ENCODE results near the gene DNAH6.
"Not testable (repeated sequence)": the region's sequence is repeated elsewhere in the genome, so short reads cannot be mapped to it uniquely, and the experiment has no call there.

The DNAH6 gene

GRCh38 chr2:84516234-84516986, at the start of gene DNAH6:
TSS of gene DNAH6 (plus strand) at chr2:84516498. CDS start at chr2:84517827, 1,329 bp downstream.
- peak; percentile 88 for DNase-seq

GRCh38 chr2:84467389-84467788, 48.9 kb upstream of the DNAH6 start:
- no peak for DNase-seq

DNA sequence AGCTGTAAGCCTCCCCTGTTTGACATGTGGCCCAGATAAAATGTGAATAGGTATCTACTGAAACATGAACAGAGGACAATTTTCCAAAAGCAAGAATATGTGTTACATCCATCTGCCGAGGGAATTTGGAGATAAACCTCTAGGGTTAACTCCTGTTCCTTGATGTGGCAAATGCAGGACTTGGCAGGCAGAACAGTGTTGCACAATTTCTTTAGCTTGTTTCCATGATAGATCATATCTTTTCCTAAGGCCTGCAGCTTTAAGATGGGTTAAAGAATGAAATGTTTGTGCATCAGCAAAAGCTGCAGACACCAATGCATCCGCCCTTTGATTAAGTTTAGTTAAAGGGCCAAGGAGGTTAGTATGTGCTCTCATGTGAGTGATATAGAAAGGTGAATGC, 43.9 kb upstream of the DNAH6 start:
- DNase-seq, result not testable (repeated sequence)

- no peak for DNase-seq
Measured at GRCh38 chr2:84472856-84473565, 43.3 kb upstream of the DNAH6 start.

DNA sequence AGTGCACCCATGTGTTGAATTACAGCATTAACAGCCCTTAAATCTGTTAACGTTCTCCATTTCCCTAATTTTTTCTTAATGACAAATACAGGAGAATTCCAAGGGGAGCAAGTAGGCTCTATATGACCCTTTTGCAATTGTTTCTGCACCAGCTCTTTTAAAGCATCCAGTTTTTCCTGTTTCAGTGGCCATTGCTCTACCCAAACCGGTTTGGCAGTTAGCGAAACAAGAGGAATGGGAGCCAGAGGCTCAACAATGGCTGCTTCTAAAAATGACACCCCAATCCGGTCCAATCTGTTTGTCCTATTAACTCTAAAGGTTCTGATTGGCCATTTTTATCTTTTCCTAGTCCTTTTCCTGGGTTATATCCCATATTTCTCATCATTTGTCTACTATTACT, 42.1 kb upstream of the DNAH6 start:
- DNase-seq, result no peak

DNA sequence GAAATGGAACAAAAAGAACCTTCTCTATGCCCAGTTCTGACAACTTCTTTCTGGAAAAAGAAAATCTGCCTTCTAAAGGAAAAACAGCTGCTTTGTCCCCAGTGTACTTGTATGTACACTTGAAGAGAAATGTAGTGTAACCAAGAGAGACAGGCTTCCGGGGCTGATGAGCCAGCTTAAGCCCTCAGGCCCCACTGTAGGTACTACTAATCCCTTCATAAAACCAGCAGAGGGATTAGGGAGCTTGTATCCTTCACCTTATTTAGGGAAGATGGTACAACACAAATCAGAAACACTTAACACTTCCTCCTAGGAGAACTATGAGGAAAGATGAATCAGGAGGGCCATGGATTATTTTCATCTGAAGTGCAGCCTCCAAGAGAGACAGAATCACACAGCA, 38.4 kb upstream of the DNAH6 start:
- DNase-seq, result no peak

DNA sequence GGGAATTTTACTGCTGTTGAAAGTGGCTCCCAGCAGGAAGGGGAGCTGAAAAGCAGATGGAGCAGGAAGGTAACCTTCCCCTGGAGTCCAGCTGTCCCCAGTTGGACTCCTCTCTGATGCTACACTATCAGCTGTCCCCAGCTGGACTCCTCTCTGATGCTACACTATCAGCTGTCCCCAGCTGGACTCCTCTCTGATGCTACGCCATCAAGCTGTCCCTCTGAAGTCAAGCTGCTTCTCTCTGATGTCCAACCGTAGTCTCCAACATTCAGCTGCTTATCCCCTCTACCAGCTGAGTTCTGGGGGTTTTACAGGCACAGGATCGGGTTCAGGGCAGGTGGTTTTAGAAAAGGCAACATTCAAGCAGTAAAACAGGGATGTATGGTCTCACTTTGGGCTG, 37.4 kb upstream of the DNAH6 start:
- no peak for DNase-seq

DNA sequence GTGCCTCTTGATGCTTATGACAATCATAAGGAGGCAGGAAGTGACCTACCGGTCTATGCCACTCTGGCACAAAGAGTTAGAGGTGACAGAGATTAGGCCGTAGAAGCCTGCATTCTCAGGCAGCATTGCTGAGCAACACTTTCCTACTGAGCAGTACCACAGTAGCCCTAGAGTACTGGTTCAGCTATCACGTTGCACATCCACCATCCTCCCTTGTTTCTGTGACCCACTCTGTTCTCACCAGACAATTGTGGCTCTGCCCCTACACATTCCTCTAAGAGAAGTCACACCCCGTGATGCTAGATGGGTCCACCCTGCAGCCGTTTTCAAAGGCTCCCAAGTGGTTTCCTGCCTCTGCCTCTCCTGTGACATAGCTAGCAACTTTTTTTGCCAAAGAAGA, 34.6 kb upstream of the DNAH6 start:
- DNase-seq, result no peak

DNA sequence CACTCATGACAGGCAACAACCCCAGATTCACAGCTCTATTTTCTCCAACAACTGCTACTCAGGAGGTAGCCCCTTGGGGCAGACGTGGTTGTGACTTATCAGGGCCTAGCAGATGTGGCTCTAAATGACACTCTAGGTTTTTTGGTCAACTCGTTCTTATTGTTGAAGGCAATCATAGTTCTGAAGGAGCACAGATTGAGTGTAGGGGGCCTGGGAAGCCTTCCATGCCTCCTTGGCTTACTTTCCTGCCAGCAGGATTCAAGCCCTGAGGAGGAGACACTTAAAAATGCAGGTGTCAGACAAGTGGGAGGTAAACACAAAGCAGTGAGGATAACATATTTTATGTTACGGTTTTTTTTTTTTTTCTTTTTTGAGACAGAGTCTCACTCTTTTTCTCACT, 33.7 kb upstream of the DNAH6 start:
- no peak for DNase-seq

DNA sequence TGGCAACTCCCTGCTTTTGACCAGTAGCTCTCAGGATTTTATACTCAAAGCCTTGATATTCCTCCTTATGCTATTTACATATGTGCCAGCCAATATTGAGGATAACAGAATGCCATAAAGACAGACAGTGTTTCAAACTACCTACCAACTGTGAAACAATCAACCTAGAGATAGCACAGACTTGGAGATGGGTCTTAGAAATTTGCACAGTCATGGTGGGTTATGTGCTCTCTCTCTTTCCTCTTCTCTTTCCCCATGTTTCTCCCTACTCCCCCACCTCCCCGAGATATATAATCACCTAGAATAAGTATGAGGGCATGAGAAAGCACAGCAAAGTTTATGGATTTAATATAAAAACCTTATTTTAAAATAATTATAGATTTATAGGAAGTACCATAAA, 33.0 kb upstream of the DNAH6 start:
- DNase-seq, result no peak

DNA sequence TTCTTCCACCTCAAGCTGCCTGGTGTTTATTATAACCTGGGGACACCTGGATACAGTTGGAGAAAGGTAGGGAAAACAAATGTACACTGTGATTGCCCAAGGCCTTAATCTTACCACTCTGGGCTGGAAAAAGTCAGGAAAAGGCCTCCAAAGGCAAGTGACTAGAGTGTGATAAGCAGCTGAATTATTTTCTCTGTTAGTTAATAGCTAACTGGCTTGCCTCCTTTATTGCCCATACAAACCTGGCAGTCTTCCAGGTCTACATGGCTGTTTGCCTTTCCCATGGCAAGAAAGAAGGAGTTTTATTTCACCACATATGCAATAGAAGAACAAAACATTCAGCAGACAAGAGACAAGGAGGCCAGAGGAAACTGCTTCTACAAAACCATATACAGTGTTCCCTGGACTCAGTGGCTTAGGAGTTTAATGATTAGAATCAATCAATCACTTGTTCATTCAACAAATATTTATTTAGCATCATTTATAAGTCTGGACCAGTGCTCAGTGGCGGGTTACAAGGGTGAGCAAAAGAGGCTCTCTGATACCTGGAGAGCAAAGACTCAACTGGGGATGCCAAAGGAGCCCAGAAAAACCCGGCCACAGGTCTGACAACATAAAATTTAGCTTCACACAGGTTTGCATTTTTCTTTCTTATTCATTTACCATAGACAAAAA, 29.7 kb upstream of the DNAH6 start:
- no peak for DNase-seq

- DNase-seq, result no peak
Measured at GRCh38 chr2:84487298-84487996, 28.9 kb upstream of the DNAH6 start.

DNA sequence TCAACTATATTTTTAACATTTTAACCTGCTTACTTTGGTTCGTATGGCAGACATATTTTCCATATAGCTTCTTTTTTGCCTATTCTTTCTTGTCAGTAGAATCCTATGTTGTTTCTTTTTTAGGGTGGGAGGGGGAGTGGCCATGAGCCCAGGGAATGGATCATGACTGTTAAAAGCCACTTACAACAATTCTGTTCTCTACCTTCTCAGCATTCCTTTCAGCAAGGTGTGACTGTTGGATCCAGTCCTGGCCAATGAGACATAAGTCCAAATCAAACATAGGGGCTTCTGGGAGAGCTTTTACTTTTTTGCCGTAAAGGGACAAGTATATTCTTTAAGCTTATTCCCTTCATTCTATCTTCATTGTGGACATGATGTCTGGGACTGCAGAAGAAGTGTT, 25.0 kb upstream of the DNAH6 start:
- DNase-seq, result no peak

GRCh38 chr2:84491741-84492140, 24.6 kb upstream of the DNAH6 start:
- DNase-seq, result no peak

- DNase-seq, result no peak
Measured at GRCh38 chr2:84492571-84492970, 23.7 kb upstream of the DNAH6 start.

DNA sequence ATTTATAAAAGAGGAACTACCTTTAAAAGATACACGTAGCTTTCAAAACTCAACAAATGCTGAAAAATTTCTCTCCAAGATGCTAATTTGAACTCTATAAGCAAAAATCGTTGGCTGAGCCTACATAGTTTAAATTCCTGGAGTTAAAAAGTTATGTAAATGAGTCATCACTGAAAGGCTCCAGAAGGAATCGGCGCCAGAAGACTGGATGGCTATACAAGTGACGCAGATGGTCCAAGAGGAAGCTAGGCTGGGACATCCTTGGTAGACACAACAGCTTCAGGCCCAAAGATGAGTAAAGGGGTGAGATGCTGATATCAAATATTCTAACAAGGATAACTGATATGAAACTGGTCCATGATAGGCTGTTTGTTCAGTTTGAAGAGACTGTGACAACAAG, 22.8 kb upstream of the DNAH6 start:
- no peak for DNase-seq

DNA sequence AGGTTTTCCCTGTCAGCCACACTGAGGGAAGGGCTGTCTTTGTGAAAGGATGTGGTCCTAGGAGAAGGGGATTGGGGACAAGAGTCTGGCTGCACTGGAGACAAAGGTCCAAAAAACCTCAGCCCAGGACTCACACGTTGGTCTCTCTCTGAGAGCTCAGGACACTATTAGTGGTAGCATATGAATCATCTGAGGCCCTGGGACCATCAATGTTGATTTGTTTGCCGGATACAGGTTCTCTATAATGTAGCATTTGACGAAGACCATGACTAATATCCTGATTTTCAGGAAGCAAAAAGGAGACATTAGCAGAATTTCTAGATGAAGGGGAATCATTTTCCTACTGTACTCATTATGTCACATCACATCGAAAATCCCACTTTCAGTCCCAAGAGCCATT, 22.2 kb upstream of the DNAH6 start:
- DNase-seq, result no peak

DNA sequence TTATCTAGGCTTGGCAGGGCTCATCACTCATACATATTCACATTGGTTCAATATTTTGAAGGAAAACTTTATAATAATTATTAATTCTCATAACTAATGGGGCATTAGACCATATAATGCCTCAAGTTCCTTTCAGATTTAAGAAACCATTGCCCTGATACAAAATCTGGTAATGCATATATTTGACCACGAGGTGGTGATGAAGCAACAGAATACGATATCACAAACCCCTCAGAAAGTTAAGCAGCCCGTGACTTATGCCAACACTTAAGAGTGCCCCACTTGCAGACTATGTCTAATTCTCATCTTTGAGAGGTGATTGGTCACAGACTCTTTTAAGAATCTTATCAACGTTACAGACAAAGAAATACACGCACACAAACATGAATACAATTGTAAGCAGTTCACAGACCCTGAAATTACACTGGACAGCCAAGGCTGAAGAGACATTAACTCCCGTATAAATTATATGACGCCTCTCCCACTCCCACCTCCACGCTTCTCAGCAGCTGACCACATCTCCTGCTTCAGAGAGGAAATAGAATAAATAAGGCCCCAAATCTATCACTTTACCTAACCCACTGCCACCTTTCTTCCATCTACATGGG, 20.7 kb upstream of the DNAH6 start:
- DNase-seq, result peak; percentile 51

DNA sequence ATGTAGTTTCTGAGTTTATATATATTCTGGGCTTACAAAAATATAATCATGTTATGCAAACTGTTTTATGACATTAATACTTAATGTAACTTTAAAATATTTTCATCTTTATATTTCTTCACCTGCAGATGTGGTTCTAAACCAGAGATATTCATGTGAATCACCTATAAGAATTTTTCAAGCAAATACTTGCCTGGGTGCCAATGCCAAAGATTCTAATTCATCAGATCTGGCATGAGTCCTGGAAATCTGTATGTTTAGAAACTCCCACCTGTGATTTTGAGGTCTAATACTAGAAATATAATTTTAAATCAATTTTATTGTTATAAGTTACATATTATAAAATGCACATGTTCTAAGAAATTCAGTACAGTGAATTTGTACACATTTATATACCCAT, 19.9 kb upstream of the DNAH6 start:
- DNase-seq, result no peak

DNA sequence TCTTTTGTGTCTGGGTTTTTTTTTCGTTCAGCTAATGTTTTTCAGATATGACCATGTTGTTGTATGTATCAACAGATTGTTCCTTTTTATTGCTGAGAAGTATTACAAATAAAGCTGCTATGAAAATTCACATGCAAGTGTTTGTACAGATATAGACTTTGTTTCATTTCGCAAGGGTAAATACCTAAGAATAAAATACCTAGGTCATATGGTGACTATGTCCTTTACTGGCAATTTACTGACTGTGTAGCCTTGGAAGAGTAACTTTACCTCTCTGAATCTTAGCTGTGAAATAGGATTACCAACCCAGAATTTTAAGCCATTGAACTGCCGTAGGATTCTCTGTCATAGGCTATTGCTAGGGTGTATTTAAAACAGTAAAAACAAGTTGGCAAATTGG, 19.0 kb upstream of the DNAH6 start:
- no peak for DNase-seq

GRCh38 chr2:84498150-84498799, 18.0 kb upstream of the DNAH6 start:
- DNase-seq, result no peak

DNA sequence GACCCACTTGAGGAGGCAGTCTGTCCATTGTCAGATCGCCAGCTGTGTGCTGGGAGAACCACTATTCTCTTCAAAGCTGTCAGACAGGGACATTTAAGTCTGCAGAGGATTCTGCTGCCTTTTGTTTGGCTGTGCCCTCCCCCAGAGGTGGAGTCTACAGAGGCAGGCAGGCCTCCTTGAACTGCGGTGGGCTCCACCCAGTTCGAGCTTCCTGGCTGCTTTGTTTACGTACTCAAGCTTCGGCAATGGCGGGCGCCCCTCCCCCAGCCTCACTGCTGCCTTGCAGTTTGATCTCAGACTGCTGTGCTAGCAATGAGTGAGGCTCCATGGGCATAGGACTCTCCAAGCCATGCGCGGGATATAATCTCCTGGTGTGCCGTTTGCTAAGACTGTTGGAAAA, 5.3 kb upstream of the DNAH6 start:
- not testable (repeated sequence) for DNase-seq

DNA sequence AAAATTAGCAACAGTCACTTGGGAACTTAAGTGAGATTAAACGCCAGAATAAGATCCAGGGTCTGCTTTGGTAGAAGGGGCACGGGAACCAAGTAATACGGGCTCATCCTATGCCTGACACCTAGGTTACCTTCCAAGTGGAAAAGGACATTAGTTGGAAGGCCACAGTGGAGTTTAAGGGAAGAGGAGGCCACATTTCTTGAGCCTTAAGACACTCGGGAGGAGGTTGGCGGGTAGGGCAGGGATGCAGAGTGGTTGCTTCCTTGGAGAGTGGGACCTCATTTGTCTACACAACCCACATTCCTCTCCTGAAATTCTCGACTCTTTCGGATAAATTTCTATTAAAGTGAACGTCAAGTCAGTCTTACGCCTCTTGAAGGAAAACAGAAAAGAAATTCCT, 510 bp upstream of the DNAH6 start:
- no peak for DNase-seq
